NCI-H2107 treated with DMSO at 0.1 percent for 48 hours (cell line): ENCODE results near the gene FBLN5.
A peak's percentile ranks its signal among the peaks of the same experiment; 100 is the strongest.

Source experiments
- DNase-seq: peaks from one replicate; lab custom pipeline; 2025; ENCODE audit not compliant: unreplicated experiment; lab: John Stamatoyannopoulos, UW

FBLN5 gene

GRCh38 chr14:91947475-91948184 lies at the start of gene FBLN5:
TSS of gene FBLN5 (minus strand) at chr14:91947694. CDS start at chr14:91947229, 465 bp downstream.
- peak; percentile 2 for DNase-seq

DNA sequence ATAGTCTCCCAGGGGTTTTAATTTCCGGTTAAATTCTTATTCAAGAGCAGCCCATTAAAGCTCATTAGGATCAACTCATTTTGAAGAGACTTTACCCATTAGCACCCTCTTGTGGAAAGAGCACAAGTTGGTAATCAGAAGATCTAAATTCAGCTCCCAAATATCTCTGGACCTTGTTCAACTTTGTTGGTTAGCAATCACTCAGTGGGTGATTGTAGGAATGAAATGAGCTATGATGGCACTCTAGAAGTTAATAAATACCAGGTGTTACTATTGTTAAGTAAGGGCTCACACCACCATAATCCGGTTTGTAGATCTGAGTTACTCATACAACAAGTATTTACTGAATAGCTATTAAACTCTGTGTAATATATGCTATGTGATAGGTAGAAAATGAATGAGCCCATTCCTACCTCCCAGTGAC lies 49.5 kb upstream of the FBLN5 start:
- DNase-seq: peak; percentile 81

DNA sequence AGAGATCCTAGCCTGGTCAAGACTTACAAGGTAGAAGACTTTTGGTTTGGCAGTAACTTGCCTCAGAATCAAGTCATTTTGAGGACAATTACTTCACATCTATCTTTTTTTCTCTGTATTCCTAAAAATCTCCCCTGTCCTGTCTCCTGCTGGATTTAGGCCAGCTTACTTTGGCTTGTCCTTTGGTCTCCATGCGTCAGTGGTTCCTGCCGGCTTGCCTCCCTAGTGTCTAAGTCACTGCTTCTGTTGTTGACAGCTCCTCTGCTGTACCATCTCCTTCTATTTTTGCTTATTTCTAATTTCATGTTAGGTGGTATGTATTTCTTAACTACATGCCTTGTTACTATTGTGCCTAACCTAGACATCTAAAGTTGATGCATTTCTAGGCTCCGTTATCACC lies 39.7 kb upstream of the FBLN5 start:
- no peak for DNase-seq

- DNase-seq: no peak
Measured at GRCh38 chr14:91985521-91986255, 38.2 kb upstream of the FBLN5 start.

DNA sequence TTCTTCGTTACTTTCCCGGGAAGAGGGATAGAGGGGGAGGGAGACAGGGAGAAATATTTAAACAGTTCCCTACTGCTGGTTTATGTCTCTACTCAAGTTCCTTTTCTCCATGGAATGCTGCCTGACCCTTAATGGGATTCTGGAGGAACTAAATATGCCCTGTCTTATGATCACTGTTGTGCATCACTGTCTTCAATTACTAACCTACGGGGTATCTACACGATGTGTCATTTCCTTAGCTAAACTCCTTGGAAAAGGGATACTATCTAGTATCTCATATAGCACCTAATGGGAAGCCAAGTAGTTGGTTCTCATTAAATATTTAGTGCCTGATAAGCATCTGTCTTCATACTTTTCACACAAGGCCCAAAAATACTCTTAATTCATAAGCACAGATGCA lies 37.5 kb upstream of the FBLN5 start:
- DNase-seq: no peak

DNA sequence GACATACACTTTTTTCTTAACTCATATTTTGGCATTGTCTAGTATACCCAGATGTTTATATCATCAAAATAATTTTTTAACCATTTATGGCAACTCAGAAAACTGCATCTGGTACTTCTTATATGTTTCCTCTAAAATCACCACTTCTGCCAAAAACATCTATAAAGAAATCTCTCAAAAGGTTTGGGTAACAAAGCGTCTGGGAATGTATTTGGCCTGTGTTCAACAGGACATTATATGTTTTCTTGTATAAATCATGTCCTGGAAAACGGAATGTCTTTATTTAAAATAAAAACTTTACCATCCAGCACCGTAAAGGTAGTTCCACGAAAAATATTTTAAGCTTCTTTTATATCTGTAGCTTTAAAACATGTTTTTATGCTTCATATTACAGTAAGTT lies 36.1 kb upstream of the FBLN5 start:
- no peak for DNase-seq

DNA sequence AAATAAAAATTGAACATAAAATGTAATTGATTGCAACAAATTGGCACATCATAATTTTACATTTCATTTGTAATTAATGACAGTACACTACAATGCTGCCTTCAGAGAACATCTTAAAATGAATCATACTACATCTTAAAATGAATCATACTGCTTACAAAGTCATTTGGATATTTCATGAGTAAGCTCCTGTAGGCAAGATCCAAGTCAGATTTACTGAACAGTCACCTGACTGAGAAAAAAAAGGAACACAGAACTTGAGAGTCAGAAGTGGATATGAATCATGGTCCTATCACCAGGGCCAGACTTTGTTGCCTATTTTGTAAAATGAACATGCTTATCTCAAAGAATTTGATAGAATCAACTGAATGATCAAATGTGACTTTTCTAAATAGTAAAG lies 32.7 kb upstream of the FBLN5 start:
- DNase-seq: no peak

- no peak for DNase-seq
Measured at GRCh38 chr14:91977884-91978283, 30.4 kb upstream of the FBLN5 start.

GRCh38 chr14:91975763-91976162 lies 28.3 kb upstream of the FBLN5 start:
- DNase-seq: no peak

GRCh38 chr14:91971188-91971778 lies 23.8 kb upstream of the FBLN5 start:
- DNase-seq: no peak

DNA sequence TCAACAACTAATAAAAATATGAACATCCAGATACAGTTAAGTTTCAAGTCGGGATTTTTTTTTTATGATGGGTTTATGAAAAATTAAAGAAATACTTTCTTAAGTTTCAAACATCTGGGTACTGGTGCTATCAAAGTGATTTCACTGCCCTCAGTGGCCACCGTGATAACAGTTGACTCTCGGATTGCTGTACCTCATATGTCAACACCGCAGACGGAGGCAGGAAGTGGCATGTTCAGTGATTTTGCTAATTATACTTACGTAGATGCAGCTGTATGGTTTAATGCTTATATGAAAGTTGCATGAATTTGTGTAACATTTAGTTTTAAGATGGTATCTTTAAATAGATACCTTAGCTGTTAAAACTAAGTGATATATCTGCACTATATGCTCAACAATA lies 20.8 kb upstream of the FBLN5 start:
- DNase-seq: no peak

- DNase-seq: no peak
Measured at GRCh38 chr14:91964724-91965123, 17.2 kb upstream of the FBLN5 start.

DNA sequence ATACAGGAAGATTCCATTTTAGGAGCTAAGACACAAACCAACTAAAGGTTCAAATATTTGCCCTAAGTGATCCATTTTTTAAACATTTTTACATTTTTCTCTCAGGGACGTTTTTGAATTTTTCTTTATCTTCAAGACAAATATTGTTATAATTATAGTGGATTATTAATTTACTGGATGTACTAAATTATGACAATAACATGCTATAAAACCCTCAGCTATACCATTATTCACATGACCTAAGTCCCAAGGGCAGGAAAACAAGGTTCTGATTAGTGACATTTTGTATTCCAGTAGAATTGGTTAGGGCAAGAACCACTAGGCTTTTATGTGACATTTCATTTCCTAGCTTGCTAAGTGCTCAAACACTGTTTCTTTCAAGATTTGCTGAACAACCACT lies 16.5 kb upstream of the FBLN5 start:
- DNase-seq: no peak

DNA sequence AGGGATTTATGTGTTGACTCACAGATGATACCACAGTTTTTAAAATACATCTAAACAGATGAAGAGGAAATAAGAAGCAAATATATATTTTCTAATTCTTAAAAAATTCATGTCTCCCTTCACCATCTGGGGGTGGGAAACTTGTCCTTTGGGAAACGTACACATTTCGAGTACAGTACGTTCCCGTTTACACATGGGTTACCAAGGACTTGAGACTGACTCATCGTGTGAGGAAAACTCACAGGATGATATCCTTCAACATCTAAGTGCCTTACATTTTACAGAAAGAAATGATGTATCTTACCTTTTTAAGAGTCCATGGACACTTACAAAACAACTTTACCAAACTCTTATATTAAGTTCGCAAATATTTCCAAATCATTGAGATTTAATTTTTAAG lies 16.0 kb upstream of the FBLN5 start:
- DNase-seq: no peak

DNA sequence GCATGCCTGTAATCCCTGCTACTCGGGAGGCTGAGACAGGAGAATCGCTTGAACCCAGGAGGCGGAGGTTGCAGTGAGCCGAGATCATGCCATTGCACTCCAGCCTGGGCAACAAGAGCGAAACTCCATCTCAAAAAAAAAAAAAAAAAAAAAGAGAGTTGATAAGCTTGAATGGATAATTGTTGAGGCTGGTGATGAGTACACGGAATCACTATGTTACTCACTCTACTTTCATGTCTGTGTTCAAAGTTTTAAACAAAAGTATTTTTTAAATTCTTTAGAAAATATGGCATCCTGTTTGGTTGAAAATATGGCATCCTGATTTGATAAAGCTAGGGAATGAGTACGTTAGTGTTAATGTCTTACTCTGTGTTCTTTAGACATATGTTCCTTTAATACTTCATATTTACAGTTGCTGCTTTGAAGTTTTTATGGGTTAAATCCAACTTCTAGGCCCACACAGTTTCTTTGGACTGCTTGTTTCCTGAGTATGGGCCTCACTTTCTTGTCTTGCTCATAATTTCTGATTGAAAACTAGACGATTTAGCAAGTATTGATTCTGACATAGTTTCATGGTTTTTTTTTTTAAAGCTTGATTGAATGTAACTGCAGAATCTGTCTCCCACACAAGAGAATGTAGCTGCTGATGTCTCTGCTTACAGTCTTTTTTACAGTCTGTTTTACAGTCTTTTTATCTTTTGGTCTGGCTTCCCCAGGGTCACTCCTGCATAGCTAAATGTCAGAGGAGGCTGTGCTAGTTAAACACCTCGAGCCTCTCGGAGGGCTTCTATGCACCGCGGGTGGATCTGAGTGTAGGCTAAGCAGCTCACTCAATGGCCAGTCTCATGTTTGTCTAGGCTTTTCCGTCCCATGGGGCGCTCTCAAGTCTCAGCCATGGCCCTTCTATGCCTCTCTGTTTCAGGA lies 14.1 kb upstream of the FBLN5 start:
- no peak for DNase-seq

DNA sequence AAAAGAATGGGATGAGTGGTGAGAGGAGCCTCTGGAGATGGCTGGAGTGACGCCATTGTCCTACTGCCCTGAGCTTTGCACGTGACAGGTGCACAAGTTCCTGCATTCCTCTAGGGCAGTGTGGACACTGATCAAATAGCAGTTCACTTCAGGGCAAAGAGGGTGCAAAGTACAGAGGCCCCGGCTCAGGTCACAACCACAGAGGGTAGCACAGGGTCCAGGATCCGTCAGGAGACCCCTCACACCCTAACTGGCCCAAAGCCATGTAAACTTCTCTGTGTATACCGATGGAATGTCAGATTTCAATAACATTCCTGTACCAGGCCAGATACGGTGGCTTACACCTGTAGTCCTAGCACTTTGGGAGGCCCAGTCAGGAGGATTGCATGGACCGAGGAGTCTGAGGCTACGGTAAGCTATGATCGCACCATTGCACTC lies 10.4 kb upstream of the FBLN5 start:
- no peak for DNase-seq

DNA sequence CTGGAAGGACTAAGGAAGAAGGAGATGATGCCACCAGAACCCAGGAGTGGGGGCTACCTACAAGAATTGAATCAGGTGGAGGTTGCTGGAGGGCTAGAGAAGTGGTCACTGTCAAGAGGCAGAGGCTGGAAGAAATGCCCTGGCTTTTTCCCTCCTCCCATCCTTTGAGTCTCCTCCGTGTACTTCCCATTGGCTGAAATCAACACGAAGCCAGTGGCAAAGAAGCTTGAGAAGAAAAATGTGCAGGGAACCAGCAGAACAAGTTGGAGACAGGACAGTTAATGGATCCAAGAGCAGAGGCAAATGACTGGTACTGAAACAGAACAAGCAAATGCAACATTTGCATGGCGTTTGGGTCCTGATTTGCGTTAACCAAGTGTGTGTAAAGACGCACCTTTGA lies 9.1 kb upstream of the FBLN5 start:
- no peak for DNase-seq

- DNase-seq: no peak
Measured at GRCh38 chr14:91955168-91955567, 7.7 kb upstream of the FBLN5 start.

DNA sequence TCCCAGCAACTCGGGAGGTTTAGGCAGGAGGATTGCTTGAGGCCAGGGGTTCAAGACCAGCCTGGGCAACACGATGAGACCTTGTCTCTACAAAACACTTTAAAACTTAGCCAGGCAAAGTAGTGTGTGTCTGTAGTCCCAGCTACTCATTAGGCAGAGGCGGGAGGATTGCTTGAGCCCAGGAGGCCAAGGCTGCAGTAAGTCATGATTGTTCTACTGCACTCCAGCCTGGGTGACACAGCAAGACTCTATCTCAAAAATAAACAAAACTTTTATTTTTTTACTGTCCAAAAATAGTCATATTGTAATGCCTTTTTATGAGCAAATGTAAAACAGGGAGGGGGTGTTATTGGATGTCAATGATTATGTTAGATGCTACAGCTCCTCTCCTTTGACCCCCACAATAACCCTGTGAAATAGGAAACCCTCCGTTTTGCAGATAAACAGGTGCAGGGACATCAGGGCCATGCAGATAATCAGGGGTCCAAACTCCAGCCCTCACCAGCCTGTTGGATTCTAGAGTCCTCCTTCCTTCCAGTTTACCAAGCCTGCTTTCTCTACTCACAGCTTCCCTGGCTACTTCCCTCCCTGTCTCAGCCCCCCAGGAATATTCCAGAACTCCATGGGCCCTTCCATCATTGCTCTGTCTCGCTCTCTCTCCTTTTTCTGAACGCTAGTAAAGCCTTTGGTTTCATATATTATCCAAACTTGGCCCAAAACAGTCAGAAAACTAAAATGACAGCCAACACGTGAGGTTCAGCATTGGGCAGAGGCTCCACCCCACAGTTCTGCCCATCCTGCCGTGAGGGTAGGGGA lies 5.9 kb upstream of the FBLN5 start:
- DNase-seq: no peak
